OCI-LY3 (cell line): ENCODE data around the gene PSMC3IP.
"Not testable (repeated sequence)": the region's sequence is repeated elsewhere in the genome, so short reads cannot be mapped to it uniquely, and the experiment has no call there.

ENCODE experiments used
- H2AFZ ChIP-seq: fragments of 200-600, 300-600 bp; shearing (Covaris generic); 2 replicates; pipeline ENCODE4 v1.6.0; 2014; ENCODE audit warnings: antibody characterized with exemption, low read depth, low read length
- H3K27ac ChIP-seq: fragments of 200-600, 300-600 bp; sonication (generic); 2 replicates; pipeline ENCODE4 v1.5.1; 2014; ENCODE audit warnings: mild to moderate bottlenecking, low read length, moderate library complexity, mixed read lengths
- H3K27me3 ChIP-seq: fragments of 200-600, 300-600 bp; sonication (generic); 2 replicates; pipeline ENCODE4 v1.6.1; 2014; ENCODE audit warnings: low read depth, low read length, mixed read lengths
- H3K36me3 ChIP-seq: fragments of 200-600, 300-600 bp; sonication (generic); replicated peaks from 2 replicates; pipeline ENCODE3; 2014; ENCODE audit warnings: low read depth, low read length, mixed read lengths
- H3K4me1 ChIP-seq: fragments of 300-600, 200-600 bp; sonication (generic); 2 replicates; pipeline ENCODE4 v1.6.1; 2014; ENCODE audit warnings: low read length, mixed read lengths
- H3K4me2 ChIP-seq: fragments of 200-600, 300-600 bp; sonication (generic); 2 replicates; pipeline ENCODE4 v1.6.1; 2014; ENCODE audit warnings: low read length, mixed read lengths
- H3K4me3 ChIP-seq: fragments of 300-600, 200-600 bp; sonication (generic); 2 replicates; pipeline ENCODE4 v1.5.1; 2014; ENCODE audit warnings: antibody characterized with exemption, mild to moderate bottlenecking, low read length, moderate library complexity
- H3K79me2 ChIP-seq: fragments of 300-600, 200-600 bp; shearing (Covaris generic); 2 replicates; pipeline ENCODE4 v1.6.1; 2014; ENCODE audit warnings: mild to moderate bottlenecking, low read length, mixed read lengths
- H3K9ac ChIP-seq: fragments of 300-600, 200-600 bp; shearing (Covaris generic); 2 replicates; pipeline ENCODE4 v1.6.0; 2014; ENCODE audit warnings: mild to moderate bottlenecking, low read length, moderate library complexity
- H3K9me3 ChIP-seq: fragments of 200-600, 300-600 bp; shearing (Covaris generic); 2 replicates; pipeline ENCODE4 v1.6.1; 2014; ENCODE audit warnings: low read length, mixed read lengths; ENCODE audit not compliant: insufficient read depth
- H4K20me1 ChIP-seq: fragments of 200-600, 300-600 bp; sonication (generic); 2 replicates; pipeline ENCODE4 v1.6.1; 2016; ENCODE audit warnings: low read length, mixed read lengths; ENCODE audit not compliant: insufficient read depth
- CTCF ChIP-seq: fragments of 200-600, 300-600 bp; sonication (generic); IDR thresholded peaks from 2 replicates; pipeline ENCODE4 v1.5.1; 2014; ENCODE audit warnings: antibody characterized with exemption, low read length, low read depth
- EZH2phosphoT487 ChIP-seq: fragments of 200-600 bp; shearing (Covaris generic); IDR thresholded peaks from 2 replicates; pipeline ENCODE4 v1.6.1; 2018; ENCODE audit warnings: antibody characterized with exemption, mixed run types, low read depth

The PSMC3IP gene

GRCh38 chr17:42562388-42563142, 15.0 kb downstream of the PSMC3IP start:
- H3K36me3 ChIP-seq: peaks cover 17% of the 10 kb centered on the region
- TF ChIP-seq CTCF (no peak), EZH2phosphoT487 (no peak)
- no peaks in the 10 kb centered on the region for H3K9me3 ChIP-seq
- H3K4me1 ChIP-seq: peaks cover 22% of the 10 kb centered on the region
- no peak overlapping the region for H2AFZ ChIP-seq
- H3K27me3 ChIP-seq: no peaks in the 10 kb centered on the region
- H3K4me3 ChIP-seq: peak overlapping the region; percentile 85
- H3K79me2 ChIP-seq: peaks cover 35% of the 10 kb centered on the region
- H3K9ac ChIP-seq: peak overlapping the region; percentile 87
- H3K27ac ChIP-seq: peak overlapping the region; percentile 52
- no peaks in the 10 kb centered on the region for H4K20me1 ChIP-seq
- peak overlapping the region; percentile 97 for H3K4me2 ChIP-seq

DNA sequence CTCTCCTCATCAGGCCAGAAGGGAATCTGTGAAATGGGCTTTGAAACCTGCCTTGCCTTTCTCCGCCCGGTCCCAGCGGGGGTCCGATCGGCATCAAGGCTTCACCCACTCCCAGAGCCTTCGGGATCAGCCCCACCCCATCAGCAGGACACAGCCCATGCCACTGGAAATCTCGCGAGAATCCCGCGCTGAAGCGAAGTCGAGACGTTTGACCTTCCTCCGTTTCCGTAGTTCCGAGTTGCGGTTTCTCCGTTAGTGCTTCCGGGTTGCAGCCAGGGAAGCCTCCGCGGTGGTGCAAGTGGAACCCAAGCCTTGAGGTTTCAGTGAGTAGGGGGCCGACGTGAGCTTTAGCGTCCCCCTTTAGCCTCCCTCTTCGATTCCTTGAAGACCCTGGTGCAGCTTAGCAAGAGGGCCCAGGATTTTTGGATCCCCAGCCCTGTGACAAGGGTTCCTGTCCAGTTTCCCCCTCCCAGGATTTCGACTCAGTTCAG, 15.6 kb downstream of the PSMC3IP start, which contains the start of gene COASY:
TSS of gene COASY (plus strand) at position 252 of the 491 bp plus-strand sequence. CDS start 475 bp downstream, outside the sequence.
- no peaks in the 10 kb centered on the region for H3K9me3 ChIP-seq
- TF ChIP-seq CTCF (no peak), EZH2phosphoT487 (no peak)
- H3K27me3 ChIP-seq: no peaks in the 10 kb centered on the region
- H3K27ac ChIP-seq: peak within 1 kb of the TSS; percentile 52
- peak within 1 kb of the TSS; percentile 97 for H3K4me2 ChIP-seq
- peak within 1 kb of the TSS; percentile 85 for H3K4me3 ChIP-seq
- peaks cover 29% of the 10 kb centered on the region for H3K79me2 ChIP-seq
- H4K20me1 ChIP-seq: no peaks in the 10 kb centered on the region
- H3K36me3 ChIP-seq: peaks cover 17% of the 10 kb centered on the region
- H3K9ac ChIP-seq: peak within 1 kb of the TSS; percentile 87
- H3K4me1 ChIP-seq: peaks cover 22% of the 10 kb centered on the region
- H2AFZ ChIP-seq: peak within 1 kb of the TSS; percentile 97

DNA sequence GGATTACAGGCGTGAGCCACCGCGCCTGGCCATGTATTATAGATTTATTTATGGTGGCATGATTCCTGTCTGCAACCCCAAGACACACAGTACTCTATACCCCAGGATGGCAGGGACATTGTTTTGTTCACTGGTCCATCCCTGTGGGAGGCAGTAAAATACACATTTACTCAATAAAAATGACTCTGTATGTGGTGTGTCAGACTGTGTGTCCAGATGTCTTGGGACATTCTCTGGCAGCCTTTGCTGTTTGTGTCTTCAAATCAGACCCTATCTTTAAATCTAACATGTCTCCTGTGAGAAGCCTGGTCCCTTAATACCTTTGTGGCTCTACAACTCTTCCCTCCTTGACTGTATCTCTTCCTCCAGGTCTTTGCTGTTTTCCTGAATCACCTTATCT, 17.3 kb downstream of the PSMC3IP start:
- no peak overlapping the region for H3K27ac ChIP-seq
- no peak for TF ChIP-seq EZH2phosphoT487
- TF ChIP-seq CTCF: no peak
- no peaks in the 10 kb centered on the region for H3K9me3 ChIP-seq
- H3K27me3 ChIP-seq: no peaks in the 10 kb centered on the region
- no peak overlapping the region for H3K4me2 ChIP-seq
- peaks cover 20% of the 10 kb centered on the region for H3K4me1 ChIP-seq
- H2AFZ ChIP-seq: no peak overlapping the region
- peaks cover 29% of the 10 kb centered on the region for H3K79me2 ChIP-seq
- no peak overlapping the region for H3K9ac ChIP-seq
- peaks cover 11% of the 10 kb centered on the region for H3K36me3 ChIP-seq
- no peak overlapping the region for H3K4me3 ChIP-seq
- H4K20me1 ChIP-seq: no peaks in the 10 kb centered on the region

DNA sequence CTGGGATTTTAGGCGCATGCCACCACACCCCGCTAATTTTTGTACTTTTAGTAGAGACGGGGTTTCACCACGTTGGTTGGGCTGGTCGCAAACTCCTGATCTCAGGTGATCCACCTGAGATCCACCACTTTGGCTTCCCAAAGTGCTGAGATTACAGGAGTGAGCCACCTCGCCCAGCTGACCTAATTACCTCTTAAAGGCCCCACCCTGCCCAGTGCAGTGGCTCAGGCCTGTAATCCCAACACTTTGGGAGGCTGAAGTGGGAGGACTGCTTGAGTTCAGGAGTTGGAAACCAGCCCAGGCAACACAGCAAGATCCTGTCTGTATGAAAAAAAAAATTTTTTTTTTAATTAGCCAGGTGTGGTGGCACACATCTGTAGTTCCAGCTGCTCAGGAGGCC, 18.5 kb downstream of the PSMC3IP start:
- Histone ChIP-seq H3K79me2 (peaks cover 33% of the 10 kb centered on the region), H3K4me3 (no peak overlapping the region), H3K27me3 (no peaks in the 10 kb centered on the region), H3K27ac (no peak overlapping the region), H3K9ac (no peak overlapping the region), H3K4me1 (peaks cover 22% of the 10 kb centered on the region), H3K36me3 (no peaks in the 10 kb centered on the region), H3K4me2 (no peak overlapping the region), H3K9me3 (no peaks in the 10 kb centered on the region), H4K20me1 (no peaks in the 10 kb centered on the region), H2AFZ (no peak overlapping the region)
- TF ChIP-seq CTCF (no peak), EZH2phosphoT487 (no peak)

DNA sequence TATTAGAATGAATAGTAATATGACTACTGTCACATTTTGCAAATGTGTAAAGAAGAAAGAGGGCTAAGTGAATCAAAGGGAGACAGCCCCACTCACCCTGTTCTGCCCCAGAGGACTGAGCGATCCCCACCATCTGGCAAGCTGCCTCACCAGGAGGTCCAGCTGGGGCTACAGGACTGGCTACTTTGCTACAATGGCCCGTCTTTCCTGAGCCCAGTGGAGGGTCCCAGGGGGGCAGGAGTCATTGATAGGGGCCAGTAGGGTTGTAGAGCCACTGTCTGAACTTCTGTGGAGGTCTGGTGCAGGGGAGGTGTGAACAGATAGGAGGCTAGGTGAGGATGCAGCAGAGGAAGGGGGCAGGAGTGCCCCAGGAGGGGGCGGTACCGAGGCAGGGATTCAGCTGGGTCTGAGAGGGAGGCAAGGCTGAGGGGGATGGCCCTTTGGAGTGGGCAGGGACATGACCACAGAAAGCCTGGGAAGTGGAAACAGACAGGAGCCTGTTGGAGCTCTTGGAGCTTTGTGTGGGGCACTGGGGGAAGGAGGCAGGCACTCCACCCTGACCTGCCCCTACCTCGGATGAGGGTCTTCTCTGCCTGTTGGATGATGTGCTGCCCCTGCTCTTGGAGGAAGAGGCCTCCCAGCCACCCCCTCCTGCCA, 21.4 kb downstream of the PSMC3IP start:
- H3K36me3 ChIP-seq, H3K27ac ChIP-seq, H3K4me3 ChIP-seq, H3K9me3 ChIP-seq, H3K27me3 ChIP-seq, H3K9ac ChIP-seq, H4K20me1 ChIP-seq, H2AFZ ChIP-seq, H3K79me2 ChIP-seq: not testable (repeated sequence)
- Histone ChIP-seq H3K4me1 (peaks cover 11% of the 10 kb centered on the region), H3K4me2 (0 out of 2 replicates have a peak overlapping the region, but pooled peaks have one; percentile 97)
